Epithelial cell of esophagus (primary cell): ENCODE results near the gene FMNL2.
A peak's percentile ranks its signal among the peaks of the same experiment; 100 is the strongest.

Experiments used
- DNase-seq: peaks from one replicate; pipeline ENCODE4 v3.0.0; 2010; ENCODE audit warnings: low read depth
- H3K4me3 ChIP-seq: 2 replicates; pipeline ENCODE4 v1.5.1; 2011; ENCODE audit warnings: mild to moderate bottlenecking, low read length, control low read depth
- TF ChIP-seq, protein P1 (sequence below): IDR thresholded peaks from 2 replicates; pipeline ENCODE4 v1.5.1; 2011; ENCODE audit warnings: low read depth, mild to moderate bottlenecking, low read length, control low read depth, inconsistent platforms; ENCODE audit not compliant: insufficient read depth; ENCODE audit errors: missing control alignments

Gene FMNL2

DNA sequence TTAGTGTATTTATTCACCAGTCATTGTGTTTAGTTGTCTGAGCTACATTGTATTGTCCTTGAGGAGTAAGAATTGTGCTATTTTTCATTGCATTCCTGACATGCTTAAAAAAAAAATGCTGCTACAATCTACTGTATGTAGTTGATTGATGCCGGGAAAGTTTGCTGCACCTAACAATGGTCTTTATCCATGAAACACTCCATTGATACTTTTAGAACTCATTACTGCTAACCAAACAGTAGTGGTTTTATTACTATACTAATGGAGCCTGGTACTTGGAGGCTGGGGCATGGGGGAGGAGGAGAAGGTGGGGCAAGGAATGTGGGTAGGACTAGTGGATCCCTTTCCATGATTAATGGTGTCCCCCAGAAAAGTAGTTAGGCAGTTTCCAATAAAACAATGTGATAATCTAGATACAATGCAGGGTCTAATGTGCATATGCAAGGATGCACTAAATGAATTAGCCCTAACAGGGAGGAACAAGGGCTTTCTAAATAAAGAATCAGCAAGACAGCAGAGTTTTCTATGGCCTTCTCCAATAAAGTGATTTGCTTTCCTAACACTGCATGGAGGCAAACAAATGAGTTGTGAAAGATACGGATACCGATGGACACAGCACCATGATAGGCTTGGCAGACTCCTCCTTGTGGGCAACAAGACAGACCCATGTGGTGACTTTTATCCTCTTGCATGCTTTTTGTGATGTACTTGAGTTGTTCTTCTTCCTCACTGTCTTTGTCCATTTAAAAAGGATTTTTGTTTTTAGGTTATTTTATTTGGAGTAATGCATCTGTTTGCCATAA, 78.5 kb downstream of the FMNL2 start:
- DNase-seq = no peak
- TF ChIP-seq, protein P1, sequence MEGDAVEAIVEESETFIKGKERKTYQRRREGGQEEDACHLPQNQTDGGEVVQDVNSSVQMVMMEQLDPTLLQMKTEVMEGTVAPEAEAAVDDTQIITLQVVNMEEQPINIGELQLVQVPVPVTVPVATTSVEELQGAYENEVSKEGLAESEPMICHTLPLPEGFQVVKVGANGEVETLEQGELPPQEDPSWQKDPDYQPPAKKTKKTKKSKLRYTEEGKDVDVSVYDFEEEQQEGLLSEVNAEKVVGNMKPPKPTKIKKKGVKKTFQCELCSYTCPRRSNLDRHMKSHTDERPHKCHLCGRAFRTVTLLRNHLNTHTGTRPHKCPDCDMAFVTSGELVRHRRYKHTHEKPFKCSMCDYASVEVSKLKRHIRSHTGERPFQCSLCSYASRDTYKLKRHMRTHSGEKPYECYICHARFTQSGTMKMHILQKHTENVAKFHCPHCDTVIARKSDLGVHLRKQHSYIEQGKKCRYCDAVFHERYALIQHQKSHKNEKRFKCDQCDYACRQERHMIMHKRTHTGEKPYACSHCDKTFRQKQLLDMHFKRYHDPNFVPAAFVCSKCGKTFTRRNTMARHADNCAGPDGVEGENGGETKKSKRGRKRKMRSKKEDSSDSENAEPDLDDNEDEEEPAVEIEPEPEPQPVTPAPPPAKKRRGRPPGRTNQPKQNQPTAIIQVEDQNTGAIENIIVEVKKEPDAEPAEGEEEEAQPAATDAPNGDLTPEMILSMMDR = no peak

DNA sequence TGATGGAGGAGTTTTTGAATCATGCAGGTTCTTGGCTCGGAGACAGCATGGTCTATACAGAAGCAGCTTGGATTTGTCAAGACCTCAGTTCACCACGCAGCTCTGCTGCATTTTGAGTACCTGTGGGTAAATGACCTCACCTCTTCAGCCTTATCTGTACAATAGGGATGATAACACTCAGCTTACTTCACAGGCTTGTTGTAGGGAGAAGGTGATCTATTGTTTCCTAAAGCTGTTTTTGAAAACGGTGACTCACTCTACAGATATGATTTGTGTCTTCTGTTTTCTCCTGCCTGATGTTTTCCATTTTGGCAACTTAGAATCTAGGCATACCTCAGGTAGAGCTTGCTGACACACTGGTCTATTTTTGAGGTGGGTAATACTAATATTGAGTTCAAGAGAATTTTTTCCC, 80.3 kb downstream of the FMNL2 start:
- DNase-seq = peak; percentile 88
- TF ChIP-seq, protein P1 = no peak
- no peak overlapping the region for H3K4me3 ChIP-seq

More for the DNA sequence above, 78.5 kb downstream of the FMNL2 start:
- no peak overlapping the region for H3K4me3 ChIP-seq

DNA sequence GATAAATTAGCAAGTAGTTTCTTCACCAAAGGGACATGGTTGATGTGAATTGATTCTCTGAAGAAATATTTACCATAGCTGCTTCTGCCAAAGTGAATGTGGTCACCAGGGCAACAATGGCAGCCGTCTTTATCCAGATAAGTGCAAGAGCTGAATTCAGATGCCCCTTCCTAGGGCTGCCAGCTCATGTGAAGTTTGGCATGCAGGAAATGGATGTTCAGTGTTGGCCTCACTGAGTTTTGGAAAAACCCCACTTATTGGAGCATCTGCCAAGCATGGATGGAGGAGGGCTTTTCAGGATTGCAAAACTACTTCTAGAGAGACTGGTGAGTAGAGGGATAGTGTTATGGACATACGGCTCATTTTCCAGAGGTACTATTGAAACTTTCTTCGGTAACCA, 80.8 kb downstream of the FMNL2 start:
- no peak overlapping the region for H3K4me3 ChIP-seq
- DNase-seq = no peak
- TF ChIP-seq, protein P1 = no peak

DNA sequence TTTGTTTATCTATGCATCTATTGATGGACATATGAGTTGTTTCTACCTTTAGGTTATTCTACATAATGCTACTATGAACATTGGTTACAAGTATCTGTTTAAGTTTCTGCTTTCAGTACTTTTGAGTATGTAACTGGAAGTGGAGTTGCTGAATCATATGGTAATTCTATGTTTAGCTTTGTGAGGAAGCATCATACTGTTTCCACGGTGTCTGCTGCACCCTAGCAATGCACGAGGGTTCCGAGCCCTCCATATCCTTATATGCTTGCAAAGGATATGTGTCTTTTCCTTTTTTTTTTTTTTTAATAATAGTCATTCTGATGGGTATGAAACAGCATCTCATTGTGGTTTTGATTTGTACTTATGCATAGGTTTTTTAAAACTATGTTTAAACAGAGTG, 83.7 kb downstream of the FMNL2 start:
- TF ChIP-seq, protein P1 = no peak
- no peak for DNase-seq
- no peak overlapping the region for H3K4me3 ChIP-seq

DNA sequence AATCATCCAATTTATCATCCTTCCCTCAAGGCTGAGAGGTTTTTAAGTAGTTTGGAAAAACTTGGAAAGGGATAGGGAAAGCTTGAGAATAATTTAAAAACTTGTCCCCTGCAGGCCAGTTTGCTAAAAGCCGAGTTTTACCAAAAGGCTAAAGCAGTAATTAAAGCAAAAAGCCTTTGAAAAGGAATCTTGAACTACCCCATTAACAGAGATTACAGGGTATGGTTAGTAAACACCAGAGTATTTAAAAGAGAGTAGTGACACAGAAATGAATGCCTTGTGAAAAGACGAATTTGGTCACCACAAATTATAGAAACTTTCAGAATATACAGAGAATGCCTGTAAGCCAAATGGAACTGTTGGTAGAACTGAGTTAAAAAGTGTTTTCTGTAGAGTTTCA, 85.0 kb downstream of the FMNL2 start:
- no peak for DNase-seq
- H3K4me3 ChIP-seq = no peak overlapping the region
- TF ChIP-seq, protein P1 = no peak

DNA sequence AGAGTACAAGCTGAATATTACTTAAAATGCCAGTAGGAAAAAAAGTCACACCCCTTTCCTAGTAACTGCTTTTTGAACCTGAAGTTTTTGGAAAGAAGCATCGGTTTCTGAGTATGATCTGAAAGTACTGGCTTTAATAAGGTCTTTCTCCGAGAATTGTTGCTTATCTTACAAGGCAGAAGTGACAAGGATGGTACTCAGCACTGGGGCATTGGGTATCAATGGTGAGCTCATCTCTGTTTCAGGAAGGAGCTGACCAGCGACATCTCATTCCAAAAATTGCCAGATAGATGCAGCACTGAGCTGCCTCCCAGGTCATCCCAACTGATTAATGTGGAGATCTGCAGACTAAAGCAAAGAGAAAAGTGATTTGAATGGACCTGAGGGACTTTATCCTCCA, 85.4 kb downstream of the FMNL2 start:
- no peak overlapping the region for H3K4me3 ChIP-seq
- TF ChIP-seq, protein P1 = no peak
- no peak for DNase-seq

DNA sequence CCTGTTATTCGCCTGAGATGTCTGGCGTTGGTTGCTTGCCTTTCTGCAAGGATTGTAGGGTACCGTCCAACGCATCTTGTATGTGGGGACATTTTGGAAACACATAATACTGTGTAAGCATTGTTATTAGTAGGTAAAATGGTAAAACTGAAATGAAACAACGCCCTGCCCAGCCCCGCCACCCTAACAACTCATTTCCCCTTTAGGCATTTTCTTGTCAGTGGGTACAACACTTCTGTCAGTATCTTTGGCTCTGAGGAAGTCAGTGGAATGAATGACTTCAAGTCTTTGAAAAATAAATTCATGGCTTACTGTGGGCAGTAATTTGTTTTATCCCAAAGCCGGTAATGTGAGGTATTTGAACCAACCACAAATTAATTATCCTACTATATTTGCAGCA, 86.0 kb downstream of the FMNL2 start:
- TF ChIP-seq, protein P1 = no peak
- DNase-seq = no peak
- no peak overlapping the region for H3K4me3 ChIP-seq
